ENCODE results near the gene CYB561A3. TPM values are rescaled to one million over a fixed set of nuclear protein-coding genes. Genes with fewer than 3 reads are reported as not detected.

The CYB561A3 gene
- total and polyA plus RNA-seq, 2 of the 13 experiments (the other 11 are each of a cell fraction or from before 2014, with no cell fraction given) = 11.4 to 14.9 TPM

- TF ChIP-seq SP1 (IDR thresholded peaks at IDR 0.05) = no peak
- no peak for TF ChIP-seq SP1 (CRISPR knock-in tag; IDR thresholded peaks at IDR 0.05)
- no peak for TF ChIP-seq PRMT3 (CRISPR knock-in tag; IDR thresholded peaks at IDR 0.05; ENCODE audit: borderline replicate concordance, low read depth)
- TF ChIP-seq ZNF143 (CRISPR knock-in tag; IDR thresholded peaks at IDR 0.05) = no peak; the same call in 1 of the 2 replicates
- TF ChIP-seq MXI1 (IDR thresholded peaks at IDR 0.05; ENCODE audit: borderline replicate concordance, low read depth, low read length) = no peak
- no peak for TF ChIP-seq SETDB1 (CRISPR knock-in tag; IDR thresholded peaks at IDR 0.05; ENCODE audit: borderline replicate concordance)
- TF ChIP-seq ZNF629 (CRISPR knock-in tag; conservative IDR thresholded peaks at IDR 0.05) = peak; percentile 24; the same call in 1 of the 2 replicates
- TF ChIP-seq ZNF407 (CRISPR knock-in tag; IDR thresholded peaks at IDR 0.05; ENCODE audit: not compliant biosample characterization) = no peak
- TF ChIP-seq ZNF431 (CRISPR knock-in tag; IDR thresholded peaks at IDR 0.05; ENCODE audit: borderline replicate concordance, low read depth) = no peak
- TF ChIP-seq NFYB (CRISPR knock-in tag; IDR thresholded peaks at IDR 0.05) = no peak
- TF ChIP-seq ZBTB49 (CRISPR knock-in tag; IDR thresholded peaks at IDR 0.05; ENCODE audit: borderline replicate concordance) = no peak
- no peak for TF ChIP-seq PRPF4 (IDR thresholded peaks at IDR 0.05; ENCODE audit: low read depth, low read length, poor library complexity, severe bottlenecking)
- no peak for TF ChIP-seq MATR3 (CRISPR knock-in tag; IDR thresholded peaks at IDR 0.05)
Observed at GRCh38 chr11:61334434-61335354, 27.0 kb downstream of the CYB561A3 start (continued).

Measured in HepG2 (cell line).